IPS DF 6.9 (cell line): ENCODE data around the gene SLC28A3.

Source experiments
- DNase-seq: peaks from one replicate; pipeline ENCODE4 v3.0.0-alpha.2; 2013; ENCODE audit warnings: low read depth, low spot score
- H3K27ac ChIP-seq: one replicate; pipeline ENCODE4 v1.5.1; 2013; ENCODE audit warnings: low read length, control low read depth
- H3K27me3 ChIP-seq: 2 replicates; pipeline ENCODE4 v1.6.1; 2013; ENCODE audit warnings: mild to moderate bottlenecking, low read length; ENCODE audit not compliant: control insufficient read depth, insufficient read depth
- H3K36me3 ChIP-seq: 2 replicates; pipeline ENCODE4 v1.6.1; 2013; ENCODE audit warnings: low read length; ENCODE audit not compliant: control insufficient read depth, insufficient read depth
- H3K4me1 ChIP-seq: 2 replicates; pipeline ENCODE4 v1.6.1; 2013; ENCODE audit warnings: low read length; ENCODE audit not compliant: control insufficient read depth, insufficient read depth
- H3K4me3 ChIP-seq: 2 replicates; pipeline ENCODE4 v1.5.1; 2013; ENCODE audit warnings: mild to moderate bottlenecking, low read length
- H3K9me3 ChIP-seq: 2 replicates; pipeline ENCODE4 v1.6.1; 2013; ENCODE audit warnings: low read length, inconsistent platforms; ENCODE audit not compliant: control insufficient read depth, insufficient read depth
- WGBS: extraction: QIAGEN DNeasy Blood & Tissue Kit; methylation state at CpG from one replicate; pipeline ENCODE4 v1.1.7; 2013; ENCODE audit warnings: mixed read lengths, missing lambda C conversion rate; ENCODE audit not compliant: insufficient read length, insufficient coverage; 5-methylcytosine and 5-hydroxymethylcytosine counted together

SLC28A3 gene

DNA sequence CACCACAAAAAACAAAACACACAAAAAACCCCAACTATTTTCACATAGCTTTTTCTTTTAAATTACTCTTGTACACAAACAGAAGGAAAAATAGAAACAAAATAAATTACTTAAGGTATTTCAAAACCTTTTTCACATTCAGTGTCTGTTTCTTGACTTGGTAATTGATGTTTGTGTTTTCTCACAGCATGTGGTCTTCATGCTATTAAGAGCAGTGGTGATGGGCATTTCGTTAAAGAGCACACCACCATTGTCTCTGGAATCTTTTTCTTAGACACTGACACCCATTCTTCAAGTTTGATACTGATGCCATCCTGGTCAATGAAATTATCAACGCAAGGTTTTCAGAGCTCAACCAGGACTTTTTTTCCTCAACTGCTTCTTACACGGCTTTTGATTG, 63.8 kb downstream of the SLC28A3 start:
- Histone ChIP-seq H3K27ac (no peak overlapping the region), H3K36me3 (no peaks in the 10 kb centered on the region), H3K4me3 (no peak overlapping the region), H3K27me3 (no peaks in the 10 kb centered on the region), H3K9me3 (no peaks in the 10 kb centered on the region), H3K4me1 (no peaks in the 10 kb centered on the region; the same call in 1 of the 2 replicates)
- no peak for DNase-seq
- WGBS = no CpG with 5 or more reads among the region's 3 CpGs

DNA sequence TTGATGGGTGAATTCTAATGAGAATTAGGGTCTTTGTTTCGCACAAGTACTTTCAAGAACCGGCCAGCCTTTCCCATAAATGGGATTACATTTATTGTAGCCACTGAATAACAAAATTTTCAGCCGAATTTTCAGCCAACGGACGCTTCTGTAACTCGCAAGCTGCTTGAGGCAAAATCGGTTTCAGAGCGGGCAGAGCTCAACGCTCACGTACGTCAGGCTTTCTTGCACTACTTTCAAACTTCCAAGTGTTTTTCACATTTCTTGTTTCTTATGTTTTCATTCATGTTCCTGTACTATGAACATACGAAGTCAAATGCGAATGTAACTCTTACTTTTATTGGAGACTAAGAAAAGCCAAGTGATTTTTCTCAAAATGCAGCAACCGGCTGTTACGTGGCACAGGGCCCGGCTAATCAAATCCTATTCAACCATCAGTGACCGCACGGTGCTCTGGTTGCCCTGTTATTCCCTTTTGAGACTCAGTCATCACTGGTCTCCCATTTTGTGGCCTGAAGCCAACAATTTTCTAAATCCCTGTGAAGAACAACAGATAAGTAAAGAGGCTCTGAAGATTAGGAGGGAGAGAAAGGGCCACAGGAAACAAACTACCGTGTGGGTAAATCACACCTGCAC, 68.5 kb downstream of the SLC28A3 start:
- no peak overlapping the region for H3K27ac ChIP-seq
- H3K36me3 ChIP-seq = no peaks in the 10 kb centered on the region
- H3K4me1 ChIP-seq = no peaks in the 10 kb centered on the region; the same call in 1 of the 2 replicates
- no peak overlapping the region; the same call in 1 of the 2 replicates for H3K4me3 ChIP-seq
- H3K27me3 ChIP-seq = no peaks in the 10 kb centered on the region
- WGBS = no CpG with 5 or more reads among the region's 19 CpGs
- DNase-seq = no peak
- H3K9me3 ChIP-seq = no peaks in the 10 kb centered on the region

DNA sequence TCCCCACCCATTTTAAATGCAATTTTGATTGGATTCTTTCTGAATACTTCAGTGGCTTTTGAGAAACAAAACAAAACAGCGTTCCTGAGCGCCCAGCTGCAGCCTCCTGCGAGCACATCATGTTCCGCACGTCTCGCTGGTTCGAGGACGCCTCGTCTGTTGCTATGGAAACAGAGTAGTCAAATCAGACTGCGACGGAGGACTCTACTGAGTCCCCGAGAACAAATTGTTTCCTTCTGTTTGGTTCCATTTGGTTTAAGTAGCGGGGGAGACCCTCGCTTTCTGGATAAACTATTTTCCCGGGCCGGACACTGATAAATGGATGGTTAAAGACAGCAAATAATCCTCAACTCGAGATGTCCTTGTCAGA, 69.0 kb downstream of the SLC28A3 start:
- H3K4me1 ChIP-seq = no peaks in the 10 kb centered on the region
- whole genome bisulfite sequencing = no CpG with 5 or more reads among the region's 17 CpGs
- no peak for DNase-seq
- no peaks in the 10 kb centered on the region for H3K27me3 ChIP-seq
- H3K27ac ChIP-seq = no peak overlapping the region
- no peaks in the 10 kb centered on the region for H3K9me3 ChIP-seq
- H3K4me3 ChIP-seq = no peak overlapping the region; the same call in 1 of the 2 replicates
- no peaks in the 10 kb centered on the region for H3K36me3 ChIP-seq

DNA sequence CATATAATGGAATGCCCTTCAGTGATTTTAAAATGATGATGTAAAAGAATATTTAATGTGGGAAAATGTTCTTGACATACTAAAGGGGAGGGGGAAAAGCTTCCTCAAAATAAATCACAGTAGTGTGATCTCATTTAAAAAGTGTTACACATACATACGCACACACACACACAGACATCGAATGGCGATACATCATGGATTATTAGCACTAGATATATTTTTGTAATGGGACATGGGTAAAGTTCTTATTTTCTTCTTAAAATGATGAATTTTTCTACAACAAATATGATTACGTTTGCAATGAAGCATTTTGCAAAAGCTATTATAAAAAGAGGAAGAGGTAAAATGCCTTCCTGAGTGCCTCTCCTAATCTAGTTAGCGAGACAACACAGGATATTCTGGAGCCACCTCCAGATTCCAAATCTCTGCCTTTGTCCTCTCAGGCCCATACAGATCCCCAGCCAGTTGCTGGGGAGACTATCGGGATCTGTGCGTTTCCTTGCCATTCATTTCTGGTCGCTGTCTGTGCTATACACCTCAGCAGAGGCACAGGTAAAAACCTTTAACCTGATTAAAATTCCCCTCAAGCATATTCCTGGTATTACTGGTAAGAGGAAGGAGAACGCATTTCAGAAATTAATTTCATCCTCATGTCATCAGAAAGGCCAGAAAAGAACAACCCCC, 69.6 kb downstream of the SLC28A3 start:
- no peak for DNase-seq
- H3K9me3 ChIP-seq = no peaks in the 10 kb centered on the region
- H3K27me3 ChIP-seq = no peaks in the 10 kb centered on the region
- WGBS = no CpG with 5 or more reads among the region's 9 CpGs
- H3K4me3 ChIP-seq = no peak overlapping the region
- H3K36me3 ChIP-seq = no peaks in the 10 kb centered on the region
- no peak overlapping the region for H3K27ac ChIP-seq
- no peaks in the 10 kb centered on the region for H3K4me1 ChIP-seq

DNA sequence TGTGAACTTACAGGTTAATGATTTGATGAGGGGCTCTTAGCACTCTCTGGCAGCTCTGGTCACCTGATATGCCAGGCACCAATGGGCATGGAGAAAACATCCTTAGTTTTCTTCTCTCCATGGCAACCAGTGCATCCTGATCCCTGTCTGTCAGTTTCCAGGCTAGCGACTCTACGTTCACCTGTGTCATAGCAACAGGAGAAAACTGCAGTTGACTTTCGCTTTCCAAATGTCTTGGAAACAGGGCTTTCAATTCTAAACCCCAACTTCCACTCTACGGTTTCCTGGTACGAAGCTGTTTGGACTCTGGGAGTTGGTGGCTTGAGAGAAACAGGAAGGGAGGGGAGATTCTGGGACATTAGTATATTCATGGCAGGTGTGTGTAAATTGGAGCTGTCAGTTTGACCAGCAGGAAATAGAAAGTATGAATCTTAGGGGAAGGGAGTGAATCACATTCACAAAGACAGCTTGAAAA, 74.4 kb downstream of the SLC28A3 start:
- no peaks in the 10 kb centered on the region for H3K27me3 ChIP-seq
- H3K9me3 ChIP-seq = no peaks in the 10 kb centered on the region
- no peaks in the 10 kb centered on the region for H3K36me3 ChIP-seq
- no peaks in the 10 kb centered on the region for H3K4me1 ChIP-seq
- WGBS = no CpG with 5 or more reads among the region's 5 CpGs
- no peak overlapping the region for H3K4me3 ChIP-seq
- no peak for DNase-seq
- H3K27ac ChIP-seq = no peak overlapping the region

DNA sequence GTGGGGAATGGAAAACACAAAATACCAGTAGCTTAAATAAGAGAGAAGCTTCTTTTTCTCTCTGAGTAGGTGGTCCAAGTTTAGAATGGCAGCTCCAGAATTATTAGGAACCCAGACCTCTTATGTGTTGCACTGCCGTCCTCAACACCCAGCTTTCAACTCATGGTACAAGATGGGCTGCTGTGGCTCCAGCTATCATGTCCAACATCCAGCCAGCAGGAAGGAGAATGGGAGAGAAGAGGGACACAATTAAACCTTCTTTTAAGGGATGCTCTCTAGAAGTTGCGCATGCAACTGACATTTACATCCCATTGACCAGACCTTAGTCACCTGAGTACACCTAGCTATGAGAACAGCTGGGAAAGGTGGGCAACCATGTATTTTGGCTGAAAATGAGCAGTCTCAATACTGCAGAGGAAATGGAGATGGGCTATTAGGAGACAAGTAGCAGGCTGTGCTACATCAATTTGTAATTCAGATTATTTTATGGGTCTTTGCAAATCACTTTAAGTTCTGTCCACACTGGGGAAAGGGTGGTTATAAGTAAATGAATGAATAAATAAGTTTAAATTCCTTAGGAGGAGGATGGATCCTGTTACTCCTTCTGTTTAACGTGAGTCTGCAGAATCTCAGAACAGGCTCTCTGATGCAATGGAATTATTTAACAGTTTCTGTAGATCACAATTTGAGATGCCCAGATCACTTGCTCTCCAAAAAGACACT, 76.1 kb downstream of the SLC28A3 start:
- WGBS = no CpG with 5 or more reads among the region's 3 CpGs

DNA sequence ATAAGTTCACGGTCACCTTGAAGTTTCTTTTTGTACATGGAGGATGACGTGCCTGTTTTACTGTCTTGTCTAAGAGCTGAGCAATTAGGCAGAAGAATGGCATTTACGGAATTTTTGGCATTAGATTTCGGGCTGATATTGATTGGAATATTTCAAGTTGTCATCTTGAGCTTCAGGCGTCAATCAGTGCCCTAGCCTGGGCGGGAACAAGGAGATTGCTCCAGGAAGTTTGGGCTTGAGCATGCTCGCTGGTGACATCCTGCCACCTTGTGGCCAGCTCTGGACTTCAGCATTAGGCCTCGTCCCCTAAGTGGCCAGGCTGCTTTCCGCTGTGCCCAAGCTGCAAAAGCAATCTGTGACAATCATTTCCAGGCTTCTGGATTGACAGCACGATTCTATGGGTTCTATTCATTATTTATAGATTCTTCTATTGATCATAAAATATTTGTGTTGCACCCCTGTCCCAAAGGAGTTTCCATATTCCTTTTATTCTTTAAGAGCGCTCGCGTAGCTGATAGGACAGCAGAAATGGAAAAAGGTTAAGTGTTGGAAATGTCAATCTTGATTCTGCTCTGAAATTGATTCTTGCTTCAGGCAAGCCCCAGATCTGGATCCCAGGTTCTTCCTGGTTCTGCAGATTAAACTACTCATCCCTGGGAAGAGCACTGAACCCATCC, 79.3 kb downstream of the SLC28A3 start:
- H3K4me1 ChIP-seq = no peaks in the 10 kb centered on the region
- DNase-seq = peak; percentile 76
- H3K36me3 ChIP-seq = no peaks in the 10 kb centered on the region
- H3K27ac ChIP-seq = no peak overlapping the region
- no peaks in the 10 kb centered on the region for H3K9me3 ChIP-seq
- no CpG with 5 or more reads among the region's 13 CpGs for WGBS
- H3K4me3 ChIP-seq = no peak overlapping the region
- H3K27me3 ChIP-seq = no peaks in the 10 kb centered on the region

More for the DNA sequence above, 76.1 kb downstream of the SLC28A3 start:
- DNase-seq = no peak
- Histone ChIP-seq H3K4me1 (no peaks in the 10 kb centered on the region), H3K4me3 (no peak overlapping the region), H3K36me3 (no peaks in the 10 kb centered on the region), H3K9me3 (no peaks in the 10 kb centered on the region), H3K27me3 (no peaks in the 10 kb centered on the region), H3K27ac (no peak overlapping the region)

DNA sequence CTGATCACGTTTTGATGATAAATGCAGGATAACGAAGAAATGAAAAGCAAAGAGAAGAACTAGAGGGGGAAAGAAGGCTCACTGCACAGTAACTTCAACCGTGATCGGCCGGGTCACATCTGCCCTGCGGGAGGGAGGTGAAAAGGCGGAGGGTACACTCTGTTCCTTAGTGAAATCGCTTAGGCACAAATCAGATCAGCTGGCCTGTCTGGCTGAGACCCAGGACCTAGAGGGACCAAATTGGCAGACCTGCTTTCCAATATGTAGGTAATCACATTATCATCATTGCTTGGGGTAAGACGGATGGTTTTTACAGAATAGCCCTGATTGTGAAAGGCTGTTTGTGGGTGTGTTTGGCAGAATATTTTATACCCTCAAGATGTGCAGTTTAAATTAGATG, 82.2 kb downstream of the SLC28A3 start:
- Histone ChIP-seq H3K27me3 (no peaks in the 10 kb centered on the region), H3K9me3 (no peaks in the 10 kb centered on the region), H3K36me3 (no peaks in the 10 kb centered on the region), H3K4me3 (no peak overlapping the region), H3K27ac (no peak overlapping the region), H3K4me1 (no peaks in the 10 kb centered on the region)
- no peak for DNase-seq
- no CpG with 5 or more reads among the region's 9 CpGs for WGBS

DNA sequence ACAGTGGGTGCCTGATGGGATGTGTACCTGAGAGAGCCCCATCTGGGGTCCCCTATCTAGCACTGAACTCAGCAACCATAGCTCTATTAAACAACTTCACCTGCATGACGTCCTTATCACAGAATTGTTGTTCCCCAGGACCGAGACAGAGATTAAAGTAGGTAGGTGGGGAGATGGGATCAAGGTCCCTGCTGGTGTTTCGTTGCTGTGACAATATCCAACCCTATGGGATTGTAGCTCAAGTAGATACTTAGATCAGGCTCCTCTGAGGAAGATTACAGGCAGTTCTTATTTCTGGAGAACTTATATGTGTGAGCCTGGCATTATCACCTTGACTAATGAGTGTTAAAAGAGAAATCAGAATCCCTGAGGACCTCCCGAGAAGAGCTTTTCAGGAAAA, 84.9 kb downstream of the SLC28A3 start:
- H3K27me3 ChIP-seq = no peaks in the 10 kb centered on the region
- H3K36me3 ChIP-seq = no peaks in the 10 kb centered on the region
- WGBS = no CpG with 5 or more reads among the region's 4 CpGs
- no peaks in the 10 kb centered on the region for H3K4me1 ChIP-seq
- no peak overlapping the region for H3K27ac ChIP-seq
- DNase-seq = no peak
- no peaks in the 10 kb centered on the region for H3K9me3 ChIP-seq
- H3K4me3 ChIP-seq = no peak overlapping the region

DNA sequence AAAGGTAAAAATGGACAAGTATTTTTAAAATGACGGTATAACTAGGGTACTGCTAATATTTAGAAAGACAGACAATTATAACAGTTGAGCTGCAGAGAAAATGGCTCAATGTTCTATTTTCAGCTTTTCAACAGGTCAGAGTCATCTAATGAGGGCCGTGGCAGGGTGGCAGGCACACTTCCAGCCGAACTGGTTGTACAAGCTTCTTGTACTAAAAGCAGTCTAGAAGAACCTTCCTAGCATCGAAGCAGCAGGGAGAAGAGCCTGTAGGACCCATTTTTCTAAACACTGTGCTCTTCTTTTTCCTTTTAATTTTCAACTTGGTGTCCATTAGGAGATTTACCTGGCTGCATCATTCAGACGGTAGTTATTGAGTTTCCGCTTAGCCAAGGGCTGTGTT, 85.6 kb downstream of the SLC28A3 start:
- no peaks in the 10 kb centered on the region for H3K36me3 ChIP-seq
- no peak overlapping the region for H3K27ac ChIP-seq
- no CpG with 5 or more reads among the region's 6 CpGs for WGBS
- DNase-seq = no peak
- no peak overlapping the region for H3K4me3 ChIP-seq
- H3K27me3 ChIP-seq = no peaks in the 10 kb centered on the region
- no peaks in the 10 kb centered on the region for H3K9me3 ChIP-seq
- no peaks in the 10 kb centered on the region for H3K4me1 ChIP-seq
